Neural progenitor cell (in vitro differentiated cells): ENCODE data around the gene KIF3B.

Experiments used
- EZH2 ChIP-seq: fragments of 200-600 bp; sonication (generic); IDR thresholded peaks from 2 replicates; pipeline ENCODE4 v1.6.1; 2017; ENCODE audit warnings: antibody characterized with exemption, mild to moderate bottlenecking, moderate library complexity
- TF ChIP-seq, protein P1 (sequence below): fragments of 200-600 bp; sonication (generic); IDR thresholded peaks from 2 replicates; pipeline ENCODE4 v1.5.1; 2017; ENCODE audit warnings: antibody characterized with exemption, mild to moderate bottlenecking

DNA sequence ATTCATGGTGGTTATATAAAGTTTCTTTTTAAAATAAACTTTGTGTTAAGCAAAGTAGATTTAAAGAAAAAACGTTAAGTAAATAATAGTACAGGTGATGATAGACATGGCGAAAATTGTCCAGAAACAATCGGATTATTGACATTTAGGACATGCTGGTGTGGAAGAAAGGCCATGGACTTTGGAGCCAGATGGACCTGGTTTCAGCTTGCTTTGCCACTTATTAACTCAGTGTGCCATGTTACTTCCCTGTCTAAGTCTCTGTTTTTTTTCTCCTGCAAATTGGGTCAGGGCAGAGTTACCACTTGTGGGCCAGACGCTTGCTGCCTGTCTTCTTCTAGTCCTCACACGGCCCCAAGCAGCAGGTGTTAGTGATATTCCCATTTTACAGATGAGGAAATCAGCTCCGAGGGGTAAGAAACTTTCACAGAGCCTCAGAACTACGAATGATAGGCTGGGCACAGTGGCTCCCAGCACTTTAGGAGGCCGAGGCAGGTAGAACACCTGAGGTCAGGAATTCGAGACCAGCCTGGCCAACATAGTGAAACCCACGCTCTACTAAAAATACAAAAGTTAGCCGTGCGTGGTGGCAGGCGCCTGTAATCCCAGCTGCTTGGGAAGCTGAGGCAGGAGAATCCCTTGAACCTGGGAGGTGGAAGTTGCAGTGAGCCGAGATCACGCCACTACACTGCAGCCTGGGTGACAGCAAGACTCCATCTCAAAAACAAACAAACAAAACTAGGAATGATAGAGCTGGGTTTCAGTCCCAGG, 12.4 kb downstream of the KIF3B start:
- TF ChIP-seq, protein P1, sequence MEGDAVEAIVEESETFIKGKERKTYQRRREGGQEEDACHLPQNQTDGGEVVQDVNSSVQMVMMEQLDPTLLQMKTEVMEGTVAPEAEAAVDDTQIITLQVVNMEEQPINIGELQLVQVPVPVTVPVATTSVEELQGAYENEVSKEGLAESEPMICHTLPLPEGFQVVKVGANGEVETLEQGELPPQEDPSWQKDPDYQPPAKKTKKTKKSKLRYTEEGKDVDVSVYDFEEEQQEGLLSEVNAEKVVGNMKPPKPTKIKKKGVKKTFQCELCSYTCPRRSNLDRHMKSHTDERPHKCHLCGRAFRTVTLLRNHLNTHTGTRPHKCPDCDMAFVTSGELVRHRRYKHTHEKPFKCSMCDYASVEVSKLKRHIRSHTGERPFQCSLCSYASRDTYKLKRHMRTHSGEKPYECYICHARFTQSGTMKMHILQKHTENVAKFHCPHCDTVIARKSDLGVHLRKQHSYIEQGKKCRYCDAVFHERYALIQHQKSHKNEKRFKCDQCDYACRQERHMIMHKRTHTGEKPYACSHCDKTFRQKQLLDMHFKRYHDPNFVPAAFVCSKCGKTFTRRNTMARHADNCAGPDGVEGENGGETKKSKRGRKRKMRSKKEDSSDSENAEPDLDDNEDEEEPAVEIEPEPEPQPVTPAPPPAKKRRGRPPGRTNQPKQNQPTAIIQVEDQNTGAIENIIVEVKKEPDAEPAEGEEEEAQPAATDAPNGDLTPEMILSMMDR = no peak
- no peak for TF ChIP-seq EZH2
